ENCODE measurements around the gene FAM20C. TPM values are rescaled to one million over a fixed set of nuclear protein-coding genes. Genes with fewer than 3 reads are reported as not detected.

FAM20C gene
- total RNA-seq, 4 donors from 2014 or later = 3.8 to 28.8 (median 16.4) TPM

DNA sequence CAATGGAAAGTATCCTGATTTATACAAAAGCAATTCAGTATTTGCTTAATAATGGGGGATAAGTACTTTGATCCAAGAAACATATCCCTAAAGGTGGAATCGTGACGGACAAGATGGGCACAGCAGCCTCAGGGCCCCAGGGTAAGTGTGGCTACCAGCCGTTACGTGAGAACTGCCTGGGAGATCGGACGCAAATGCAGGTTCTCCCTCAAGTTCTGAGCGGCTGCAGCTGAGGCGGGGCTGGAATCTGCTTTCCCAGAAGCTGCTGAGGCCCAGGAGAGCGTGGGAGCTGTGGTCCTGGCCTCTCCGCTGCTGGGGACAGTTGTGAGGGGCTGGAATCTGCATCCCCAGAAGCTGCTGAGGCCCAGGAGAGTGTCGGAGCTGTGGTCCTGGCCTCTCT lies 111.1 kb downstream of the FAM20C start:
- TF ChIP-seq, protein P1, sequence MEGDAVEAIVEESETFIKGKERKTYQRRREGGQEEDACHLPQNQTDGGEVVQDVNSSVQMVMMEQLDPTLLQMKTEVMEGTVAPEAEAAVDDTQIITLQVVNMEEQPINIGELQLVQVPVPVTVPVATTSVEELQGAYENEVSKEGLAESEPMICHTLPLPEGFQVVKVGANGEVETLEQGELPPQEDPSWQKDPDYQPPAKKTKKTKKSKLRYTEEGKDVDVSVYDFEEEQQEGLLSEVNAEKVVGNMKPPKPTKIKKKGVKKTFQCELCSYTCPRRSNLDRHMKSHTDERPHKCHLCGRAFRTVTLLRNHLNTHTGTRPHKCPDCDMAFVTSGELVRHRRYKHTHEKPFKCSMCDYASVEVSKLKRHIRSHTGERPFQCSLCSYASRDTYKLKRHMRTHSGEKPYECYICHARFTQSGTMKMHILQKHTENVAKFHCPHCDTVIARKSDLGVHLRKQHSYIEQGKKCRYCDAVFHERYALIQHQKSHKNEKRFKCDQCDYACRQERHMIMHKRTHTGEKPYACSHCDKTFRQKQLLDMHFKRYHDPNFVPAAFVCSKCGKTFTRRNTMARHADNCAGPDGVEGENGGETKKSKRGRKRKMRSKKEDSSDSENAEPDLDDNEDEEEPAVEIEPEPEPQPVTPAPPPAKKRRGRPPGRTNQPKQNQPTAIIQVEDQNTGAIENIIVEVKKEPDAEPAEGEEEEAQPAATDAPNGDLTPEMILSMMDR (IDR thresholded peaks at IDR 0.05) = no peak
- no peak for TF ChIP-seq POLR2A (IDR thresholded peaks at IDR 0.05)
- Histone ChIP-seq H3K4me3 (no peak overlapping the region), H3K27me3 (no peaks in the 10 kb centered on the region), H3K36me3 (no peaks in the 10 kb centered on the region), H3K4me1 (no peaks in the 10 kb centered on the region), H3K27ac (no peak overlapping the region), H3K9me3 (no peaks in the 10 kb centered on the region)
- no peak for DNase-seq
- intact Hi-C loops (cut with DNase I; ENCODE audit: low total_unique reads) = no loop called here

DNA sequence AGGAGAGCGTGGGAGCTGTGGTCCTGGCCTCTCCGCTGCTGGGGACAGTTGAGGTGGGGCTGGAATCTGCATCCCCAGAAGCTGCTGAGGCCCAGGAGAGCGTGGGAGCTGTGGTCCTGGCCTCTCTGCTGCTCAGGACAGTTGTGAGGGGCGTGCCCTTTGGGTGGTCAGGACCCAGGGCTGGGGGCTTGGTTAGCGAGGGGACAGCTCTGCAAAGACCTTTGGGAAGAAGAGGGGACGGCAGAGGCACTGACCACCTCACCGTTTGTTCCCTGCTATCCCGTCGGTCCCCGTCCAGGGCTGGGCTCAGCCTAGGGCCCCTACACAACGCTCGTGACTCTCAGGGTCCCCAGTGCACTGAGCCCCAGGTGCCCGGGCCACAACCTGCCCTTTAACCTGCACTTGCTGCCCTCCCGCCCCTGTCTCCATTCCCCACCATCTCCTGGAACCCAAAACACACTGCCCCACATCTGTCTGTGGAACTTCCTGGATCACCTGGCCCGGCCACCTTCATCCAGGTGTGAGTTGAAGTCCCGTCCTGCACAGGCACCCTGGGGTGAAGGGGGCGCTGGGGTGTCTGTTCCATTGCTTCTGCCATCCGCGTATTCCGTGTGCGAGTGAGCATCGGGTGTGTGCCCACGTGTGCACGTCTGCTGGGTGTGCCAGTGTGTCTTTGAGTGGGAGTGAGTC lies 111.7 kb downstream of the FAM20C start:
- no peaks in the 10 kb centered on the region for H3K27me3 ChIP-seq
- no peak for DNase-seq

DNA sequence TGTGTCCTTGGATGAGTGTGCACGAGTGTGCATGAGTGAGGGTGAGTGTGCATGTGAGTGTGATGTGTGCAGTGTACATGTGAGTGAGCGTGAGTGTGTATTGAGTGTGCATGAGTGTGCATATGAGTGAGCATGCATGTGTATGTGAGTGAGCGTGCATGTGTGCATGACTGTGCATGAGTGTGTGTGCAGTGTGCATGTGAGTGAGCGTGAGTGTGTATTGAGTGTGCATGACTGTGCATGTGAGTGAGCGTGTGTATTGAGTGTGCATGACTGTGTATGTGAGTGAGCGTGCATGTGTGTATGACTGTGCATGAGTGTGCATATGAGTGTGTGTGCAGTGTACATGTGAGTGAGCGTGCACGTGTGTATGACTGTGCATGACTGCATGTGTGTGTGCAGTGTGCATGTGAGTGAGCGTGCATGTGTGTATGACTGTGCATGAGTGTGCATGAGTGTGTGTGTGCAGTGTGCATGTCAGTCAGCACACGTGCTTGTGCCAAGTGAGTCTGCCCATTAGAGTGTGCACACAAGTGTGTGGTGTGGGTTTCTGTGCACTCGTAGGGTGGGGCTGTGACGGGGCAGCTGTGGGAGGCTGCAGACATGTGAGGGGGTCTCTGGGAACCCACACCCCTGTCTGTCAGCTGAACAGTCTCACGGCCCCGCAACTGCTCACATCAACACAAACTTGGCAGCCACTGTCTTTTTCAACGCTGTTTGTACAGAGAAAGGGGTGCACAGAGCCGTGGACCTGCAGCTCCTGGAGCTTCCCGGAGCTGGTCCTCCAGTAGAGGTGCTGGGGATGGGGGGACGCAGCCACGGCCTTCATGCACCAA lies 112.4 kb downstream of the FAM20C start:
- Histone ChIP-seq H3K36me3 (no peaks in the 10 kb centered on the region), H3K9me3 (no peaks in the 10 kb centered on the region), H3K4me1 (no peaks in the 10 kb centered on the region), H3K27me3 (no peaks in the 10 kb centered on the region), H3K27ac (no peak overlapping the region), H3K4me3 (no peak overlapping the region)
- TF ChIP-seq, protein P1 (IDR thresholded peaks at IDR 0.05) = no peak
- no peak for TF ChIP-seq POLR2A (IDR thresholded peaks at IDR 0.05)
- intact Hi-C loops (cut with DNase I; ENCODE audit: low total_unique reads) = no loop called here
- DNase-seq = no peak

More for the DNA sequence above, 111.7 kb downstream of the FAM20C start:
- Histone ChIP-seq H3K36me3 (no peaks in the 10 kb centered on the region), H3K4me1 (no peaks in the 10 kb centered on the region), H3K27ac (no peak overlapping the region), H3K4me3 (no peak overlapping the region), H3K9me3 (no peaks in the 10 kb centered on the region)
- intact Hi-C loops (cut with DNase I; ENCODE audit: low total_unique reads) = no loop called here
- TF ChIP-seq, protein P1 (IDR thresholded peaks at IDR 0.05) = no peak
- TF ChIP-seq POLR2A (IDR thresholded peaks at IDR 0.05) = no peak

DNA sequence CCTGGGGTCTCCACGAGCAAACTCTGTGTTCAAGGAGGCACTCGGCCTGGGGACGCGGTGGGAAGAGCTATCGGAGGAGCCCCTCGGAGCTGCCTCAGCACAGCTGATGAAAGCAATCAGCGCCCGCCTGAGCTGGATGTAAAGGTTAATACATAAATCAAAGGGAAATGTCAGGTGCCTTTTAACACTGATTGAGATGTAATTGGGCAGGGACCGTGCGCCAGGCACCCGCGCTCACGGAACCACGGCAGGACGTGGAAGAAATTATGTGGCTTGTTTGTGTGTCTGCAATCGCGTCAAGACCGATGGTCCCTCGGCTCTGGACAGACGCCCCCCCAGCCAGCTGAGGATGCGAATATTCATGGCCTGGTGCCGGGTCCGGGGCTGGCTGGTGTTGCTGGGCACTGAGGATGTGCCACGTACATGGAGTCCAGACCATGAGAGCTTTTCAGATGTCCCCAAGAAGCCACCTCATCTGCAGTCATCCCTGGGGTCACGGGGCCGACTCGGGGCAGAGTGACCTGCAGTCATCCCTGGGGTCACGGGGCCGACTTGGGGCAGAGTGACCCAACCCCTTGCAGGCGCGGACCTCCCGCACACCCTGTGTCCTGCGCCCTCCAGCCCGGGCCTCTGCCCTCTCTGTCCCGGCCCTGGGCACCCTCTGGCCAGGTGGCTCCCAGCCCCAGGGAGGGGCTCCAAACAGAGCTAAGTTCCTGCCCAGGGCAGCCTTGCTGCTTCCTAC lies 113.2 kb downstream of the FAM20C start:
- no peaks in the 10 kb centered on the region for H3K27me3 ChIP-seq
- no peak overlapping the region for H3K4me3 ChIP-seq
- no peaks in the 10 kb centered on the region for H3K36me3 ChIP-seq
- no peaks in the 10 kb centered on the region for H3K4me1 ChIP-seq
- intact Hi-C loops (cut with DNase I; ENCODE audit: low total_unique reads) = no loop called here
- H3K9me3 ChIP-seq = no peaks in the 10 kb centered on the region
- TF ChIP-seq, protein P1 (IDR thresholded peaks at IDR 0.05) = no peak
- no peak for TF ChIP-seq POLR2A (IDR thresholded peaks at IDR 0.05)
- no peak for DNase-seq
- H3K27ac ChIP-seq = no peak overlapping the region
